ENCODE results near the gene BCCIP.

BCCIP gene

DNA sequence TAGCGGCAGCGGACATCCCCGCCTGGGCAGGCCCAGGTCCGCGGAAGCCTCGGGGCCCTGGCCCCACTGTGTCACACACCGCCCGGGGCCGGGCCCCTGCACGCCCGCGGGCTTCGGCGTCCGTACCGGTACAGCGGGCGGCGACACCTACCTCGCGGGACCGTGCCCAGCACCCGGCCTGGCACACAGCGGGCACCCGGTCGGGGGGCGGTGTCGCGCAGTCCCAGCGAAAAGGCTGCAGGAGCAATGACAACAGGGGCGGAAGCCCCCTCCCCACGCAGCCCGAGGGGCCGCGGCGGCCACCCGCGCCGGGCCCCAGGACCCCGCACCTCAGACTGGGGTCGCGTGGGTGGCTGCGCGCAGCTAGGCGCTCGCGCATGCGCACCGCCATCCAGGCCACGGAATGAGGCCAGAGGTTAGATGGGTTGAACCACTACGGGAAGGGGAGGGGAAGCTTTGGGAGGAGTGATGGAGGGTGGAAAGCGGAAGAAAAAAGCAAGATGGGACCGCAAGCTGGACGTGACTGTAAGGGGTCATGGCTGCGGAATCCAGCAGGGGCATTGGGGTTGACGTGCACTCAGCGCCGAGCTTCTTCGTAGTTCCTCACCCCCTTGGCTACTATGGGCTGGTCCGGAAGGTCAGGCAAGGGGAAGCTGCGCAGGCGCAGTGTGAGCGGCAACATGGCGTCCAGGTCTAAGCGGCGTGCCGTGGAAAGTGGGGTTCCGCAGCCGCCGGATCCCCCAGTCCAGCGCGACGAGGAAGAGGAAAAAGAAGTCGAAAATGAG, at the start of gene BCCIP, which contains the start of gene UROS:
BCCIP (plus strand) TSS at position 669 of the 785 bp plus-strand sequence; CDS start at position 681, 12 bp downstream.
UROS (minus strand) TSS at position 381 of the 785 bp plus-strand sequence. CDS start 6,759 bp downstream, outside the sequence.
- peak; percentile 98 for DNase-seq

DNA sequence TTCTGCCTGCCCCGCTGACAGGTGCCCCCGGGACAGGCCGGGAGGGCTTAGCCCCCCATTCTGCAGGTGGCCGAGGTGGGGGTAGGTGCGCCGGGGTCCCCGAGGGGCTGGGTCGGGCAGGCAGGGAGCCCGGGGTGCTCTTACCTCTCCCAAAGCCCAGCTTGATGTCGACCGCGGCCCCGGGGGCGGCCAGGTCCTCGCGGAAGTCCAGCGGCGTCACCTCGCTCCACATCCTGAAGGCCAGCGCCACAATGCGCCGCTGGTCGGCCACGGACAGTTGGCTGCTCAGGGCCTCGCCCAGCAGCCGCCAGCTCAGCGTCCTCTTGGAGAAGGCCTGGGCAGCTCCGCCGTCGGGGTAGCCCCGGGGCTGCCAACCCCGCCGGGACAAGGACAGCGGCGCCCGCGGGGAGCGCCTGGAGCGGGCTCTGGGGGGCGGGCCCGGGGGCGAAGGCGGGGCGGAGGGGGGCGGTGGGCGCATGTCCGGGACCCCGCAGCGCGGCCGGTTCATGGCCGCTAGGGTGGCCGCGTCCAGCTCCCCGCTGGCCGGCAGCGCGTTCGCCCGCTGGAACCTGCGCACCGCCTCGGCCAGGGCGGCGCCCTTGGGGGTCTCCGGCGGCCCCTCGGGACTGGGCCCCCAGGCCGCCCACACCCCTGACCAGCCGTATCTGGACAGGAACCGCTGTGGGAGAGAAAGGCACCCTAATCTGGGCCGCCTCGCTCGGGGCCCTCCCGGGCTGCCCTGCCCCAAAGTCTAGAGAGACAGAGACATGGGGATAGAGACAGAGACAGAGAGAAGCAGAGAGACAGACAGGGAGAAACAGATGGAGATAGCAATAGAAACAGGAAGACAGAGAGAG, 49.4 kb upstream of the BCCIP start:
- DNase-seq: no peak

DNA sequence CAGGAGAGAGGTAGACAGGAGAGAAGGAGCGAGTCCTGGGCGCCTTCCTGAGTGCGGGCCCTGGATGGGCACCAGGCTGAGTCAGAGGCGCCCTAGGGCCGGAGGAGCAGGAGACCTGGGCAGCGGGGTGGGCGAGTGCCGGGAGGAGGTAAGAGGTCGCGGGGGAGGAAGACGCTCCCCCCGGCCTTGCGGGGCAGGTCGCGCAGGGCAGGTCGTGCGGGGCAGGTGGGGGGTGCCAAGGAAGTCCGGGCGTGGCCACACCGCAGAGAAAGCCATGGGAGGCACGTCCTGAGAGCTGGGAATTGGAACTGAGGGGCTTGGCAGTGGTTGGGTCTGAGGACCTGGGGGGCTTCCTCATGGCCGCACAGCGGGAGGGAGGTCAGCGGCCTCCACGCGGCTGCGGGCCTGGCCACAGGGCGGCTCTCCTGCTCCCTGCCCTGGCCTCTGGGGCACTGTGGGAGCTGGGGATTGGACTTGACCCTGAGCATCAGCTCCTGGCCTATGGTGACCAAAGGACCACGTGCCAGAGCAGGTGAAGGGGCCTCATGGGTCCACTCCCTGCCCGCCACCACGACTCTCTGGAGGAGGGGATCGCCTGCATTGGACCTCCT, 48.7 kb upstream of the BCCIP start:
- no peak for DNase-seq

DNA sequence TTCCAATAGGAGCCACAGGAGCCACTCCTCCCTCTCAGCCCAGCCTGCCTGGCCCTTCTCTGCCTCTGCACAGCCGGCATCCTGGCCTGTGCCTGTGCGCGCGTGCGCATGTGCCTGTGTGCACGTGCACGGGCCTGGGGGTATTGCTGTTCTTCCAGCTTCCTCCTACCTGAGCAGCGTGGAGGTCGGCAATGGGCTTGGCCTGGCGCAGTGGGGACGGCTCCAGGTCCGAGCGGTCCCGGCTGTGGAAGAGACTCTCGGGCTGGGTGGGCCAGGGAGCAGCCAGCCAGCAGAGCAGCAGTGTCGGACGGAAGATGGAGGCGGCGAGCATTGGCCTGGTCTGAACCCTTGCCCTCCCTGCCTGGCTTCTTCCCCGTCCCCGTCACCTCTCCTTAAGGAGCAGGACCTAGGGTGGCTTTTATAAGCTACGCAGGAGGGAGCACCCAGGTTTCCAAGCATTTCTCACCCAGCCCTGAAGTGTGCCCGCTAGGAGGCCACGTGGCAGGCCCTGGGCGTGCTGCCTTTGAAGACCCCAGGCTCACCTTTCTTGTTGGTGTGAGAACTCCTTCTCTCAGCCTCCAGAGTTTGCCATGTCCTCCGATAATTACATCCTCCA, 47.7 kb upstream of the BCCIP start, which contains the start of gene MMP21:
MMP21 (minus strand) TSS at position 331 of the 616 bp plus-strand sequence; CDS start at position 331, 0 bp downstream.
- no peak for DNase-seq

DNA sequence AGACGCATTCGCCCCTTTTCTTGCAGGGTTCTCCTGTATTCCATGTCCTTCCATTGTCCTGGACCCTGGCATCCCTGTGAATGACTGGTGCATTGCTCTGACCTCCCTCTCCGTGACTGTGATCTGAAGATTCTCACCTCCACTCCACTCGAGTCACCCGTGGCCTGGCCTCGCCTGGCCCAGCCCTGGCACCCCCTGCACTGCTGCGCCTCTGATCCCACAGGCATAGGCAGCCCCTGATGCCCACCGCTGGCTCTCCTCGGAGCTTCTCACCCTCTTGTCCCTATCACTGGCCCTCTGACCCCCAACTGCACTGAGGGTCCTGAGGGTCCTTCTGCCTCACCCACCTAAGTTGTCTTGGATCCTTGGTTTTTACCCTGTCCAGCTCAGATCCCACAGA, 45.5 kb upstream of the BCCIP start:
- no peak for DNase-seq

DNA sequence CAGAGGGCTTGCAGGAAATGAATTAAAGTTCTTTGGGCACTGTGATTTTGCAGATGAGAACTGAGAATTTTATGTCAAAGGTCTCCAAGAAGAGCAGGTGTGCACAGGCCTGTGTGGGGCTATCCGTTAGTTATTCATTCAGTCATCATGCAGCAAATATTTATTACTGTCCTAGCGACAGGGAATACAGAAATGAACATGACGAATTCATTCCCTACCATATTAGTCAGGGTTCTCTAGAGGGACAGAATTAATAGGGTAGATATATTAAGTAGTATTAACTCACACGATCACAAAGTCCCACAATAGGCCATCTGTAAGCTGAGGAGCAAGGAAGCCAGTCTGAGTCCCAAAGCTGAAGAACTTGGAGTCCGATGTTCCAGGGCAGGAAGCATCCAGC, 44.8 kb upstream of the BCCIP start:
- no peak for DNase-seq

DNA sequence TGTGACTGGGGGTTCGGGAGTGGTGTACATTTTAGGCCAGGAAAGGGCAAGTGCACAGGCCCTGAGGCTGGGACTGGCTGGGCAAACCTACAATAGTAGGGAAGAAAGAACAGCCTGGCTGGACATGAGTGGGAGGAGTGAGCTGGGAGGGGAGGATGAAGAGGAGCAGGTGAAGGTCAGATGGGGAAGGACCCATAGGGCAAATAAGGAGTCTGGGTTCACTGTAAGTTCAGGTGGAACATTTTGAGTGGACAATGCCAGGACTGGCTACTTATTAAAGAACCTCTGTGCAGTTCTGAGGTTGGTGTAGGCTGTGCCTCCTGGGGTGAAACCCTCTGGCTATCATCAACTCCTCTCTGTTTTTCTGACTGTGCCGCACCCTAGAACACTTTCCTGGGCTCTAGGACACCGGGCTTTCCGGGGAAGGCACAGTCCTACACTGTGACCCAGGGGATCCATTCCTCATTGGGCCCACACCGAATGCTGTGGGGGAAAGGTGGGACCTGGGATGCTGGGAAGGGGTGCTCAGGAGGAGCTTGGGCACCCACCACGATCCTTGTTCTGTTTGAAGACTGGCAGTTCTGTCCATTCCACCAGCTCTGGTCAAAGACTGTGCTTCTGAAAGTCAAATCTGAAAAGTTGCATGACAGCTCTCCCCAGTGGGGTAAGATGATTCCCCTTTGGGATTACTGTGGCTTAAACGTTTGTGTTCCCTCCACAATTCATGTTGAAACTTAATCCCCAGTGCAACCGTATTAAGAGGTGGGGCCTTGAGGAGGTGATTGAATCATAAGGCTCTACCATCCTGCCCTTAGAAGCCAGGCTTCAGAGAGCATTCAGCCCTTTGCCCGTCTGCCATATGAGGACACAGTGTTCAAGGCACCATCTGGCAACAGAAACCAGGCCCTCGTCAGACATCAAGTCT, 43.7 kb upstream of the BCCIP start:
- DNase-seq: no peak

DNA sequence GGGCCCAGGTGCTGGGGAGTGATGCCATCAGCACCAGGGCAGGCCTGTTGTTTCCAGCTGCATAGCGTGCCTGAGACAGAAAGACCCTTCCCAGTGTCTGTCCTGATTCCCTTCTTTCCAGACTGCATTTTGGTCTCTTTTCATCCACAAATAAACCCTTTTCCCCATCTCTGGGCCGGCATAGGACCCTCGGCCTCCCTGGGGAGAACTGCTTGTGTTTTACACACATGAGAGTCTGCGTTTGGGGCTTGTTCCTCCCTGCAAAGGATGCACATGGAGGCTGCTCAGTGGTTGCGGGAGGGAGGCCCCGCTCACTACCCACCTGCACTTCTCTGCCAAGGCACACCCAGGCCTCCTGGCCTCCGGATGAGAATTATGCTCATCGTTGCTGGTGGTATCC, 42.0 kb upstream of the BCCIP start:
- DNase-seq: no peak

DNA sequence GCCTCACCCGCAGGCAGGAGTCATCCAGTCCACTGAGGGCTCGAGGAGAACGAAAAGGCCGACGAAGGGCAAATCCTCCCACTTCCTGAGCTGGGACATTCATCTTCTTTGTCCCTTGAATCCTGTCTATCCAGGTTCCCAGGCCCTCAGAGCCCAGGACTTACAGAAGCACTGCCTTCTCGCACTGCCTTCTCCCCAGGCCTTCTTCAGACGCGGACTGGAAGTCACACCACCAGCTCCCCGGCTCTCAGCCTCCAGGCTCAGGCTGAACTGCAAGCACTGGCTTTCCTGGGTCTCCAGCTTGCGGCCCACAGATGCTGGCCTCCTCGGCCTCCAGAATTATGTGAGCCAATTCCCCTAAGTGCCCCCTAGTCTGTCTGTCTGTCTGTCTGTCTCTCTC, 41.3 kb upstream of the BCCIP start:
- DNase-seq: no peak

DNA sequence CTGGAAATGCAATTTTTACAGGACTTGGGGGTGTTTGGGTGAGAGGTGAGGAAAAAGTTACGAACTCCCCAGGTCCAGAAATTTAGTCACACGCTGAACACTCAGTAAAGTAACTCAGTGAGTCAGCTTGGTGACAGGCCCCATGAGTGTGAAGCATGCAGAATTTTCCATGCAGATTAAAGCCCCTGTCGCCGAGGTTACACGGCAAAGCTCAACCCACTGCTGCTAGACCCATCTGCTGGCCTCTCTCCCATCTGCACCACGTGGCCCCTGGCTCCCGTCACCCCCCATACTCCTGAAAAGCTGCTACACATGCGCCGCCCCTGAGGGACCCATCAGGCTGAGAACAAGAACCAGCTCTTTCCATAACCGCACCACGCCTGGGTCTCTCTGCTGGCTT, 40.7 kb upstream of the BCCIP start:
- DNase-seq: no peak

DNA sequence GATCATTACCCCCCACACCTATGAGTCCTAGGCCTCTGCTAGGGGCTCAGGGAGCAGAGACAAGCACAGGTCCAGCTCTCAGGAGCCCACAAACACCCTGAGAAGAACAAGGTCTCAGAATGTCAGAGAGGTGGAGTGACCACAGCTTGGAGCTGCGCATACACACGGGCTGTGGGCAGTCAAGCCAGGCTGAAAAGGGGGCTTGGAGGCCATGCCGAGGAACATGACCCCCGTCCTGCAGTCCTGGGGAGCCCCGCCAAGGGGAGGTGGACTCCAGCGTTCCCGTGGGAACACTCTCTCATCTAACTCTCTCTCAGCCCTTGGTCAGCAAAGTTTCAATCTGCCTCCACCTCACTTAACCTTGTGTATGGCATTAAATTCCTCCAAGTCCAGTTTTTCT, 39.9 kb upstream of the BCCIP start:
- no peak for DNase-seq

DNA sequence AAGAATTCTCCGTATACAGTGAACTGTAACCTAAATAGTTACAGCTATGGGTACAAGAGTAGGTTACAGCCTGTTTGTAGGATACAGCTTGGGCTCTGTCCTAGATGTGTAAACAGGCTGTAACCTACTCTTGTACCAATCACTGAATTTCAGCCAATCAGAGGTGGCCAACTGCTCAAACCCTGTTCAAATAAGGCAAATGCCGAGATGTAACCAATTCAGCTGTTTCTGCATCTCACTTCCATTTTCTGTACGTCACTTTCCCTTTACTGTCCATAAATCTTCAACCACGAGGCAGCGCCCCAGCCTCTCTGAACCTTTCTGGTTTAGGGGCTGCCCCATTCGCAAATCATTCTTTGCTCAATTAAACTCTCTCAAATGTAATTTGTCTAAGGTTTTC, 39.4 kb upstream of the BCCIP start:
- DNase-seq: peak; percentile 18

DNA sequence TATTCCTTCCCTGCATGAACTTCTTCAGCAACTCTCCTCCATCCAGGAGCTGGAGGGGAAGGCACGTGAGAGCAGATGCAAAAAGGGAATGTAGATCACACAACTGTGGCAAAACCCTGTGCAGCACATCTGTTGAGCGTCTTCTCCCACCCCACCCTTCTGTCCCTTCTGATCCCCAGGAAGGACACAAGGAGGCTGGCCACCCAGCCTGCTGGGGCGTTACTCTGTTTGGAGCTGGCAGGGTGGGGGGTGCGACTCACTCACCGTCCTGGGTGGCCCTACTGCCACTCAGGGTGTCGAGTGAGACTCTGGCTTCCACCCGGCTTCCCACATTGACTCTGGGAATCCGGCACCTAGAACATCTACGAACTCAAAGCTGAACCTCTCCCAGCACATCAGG, 37.6 kb upstream of the BCCIP start:
- no peak for DNase-seq

DNA sequence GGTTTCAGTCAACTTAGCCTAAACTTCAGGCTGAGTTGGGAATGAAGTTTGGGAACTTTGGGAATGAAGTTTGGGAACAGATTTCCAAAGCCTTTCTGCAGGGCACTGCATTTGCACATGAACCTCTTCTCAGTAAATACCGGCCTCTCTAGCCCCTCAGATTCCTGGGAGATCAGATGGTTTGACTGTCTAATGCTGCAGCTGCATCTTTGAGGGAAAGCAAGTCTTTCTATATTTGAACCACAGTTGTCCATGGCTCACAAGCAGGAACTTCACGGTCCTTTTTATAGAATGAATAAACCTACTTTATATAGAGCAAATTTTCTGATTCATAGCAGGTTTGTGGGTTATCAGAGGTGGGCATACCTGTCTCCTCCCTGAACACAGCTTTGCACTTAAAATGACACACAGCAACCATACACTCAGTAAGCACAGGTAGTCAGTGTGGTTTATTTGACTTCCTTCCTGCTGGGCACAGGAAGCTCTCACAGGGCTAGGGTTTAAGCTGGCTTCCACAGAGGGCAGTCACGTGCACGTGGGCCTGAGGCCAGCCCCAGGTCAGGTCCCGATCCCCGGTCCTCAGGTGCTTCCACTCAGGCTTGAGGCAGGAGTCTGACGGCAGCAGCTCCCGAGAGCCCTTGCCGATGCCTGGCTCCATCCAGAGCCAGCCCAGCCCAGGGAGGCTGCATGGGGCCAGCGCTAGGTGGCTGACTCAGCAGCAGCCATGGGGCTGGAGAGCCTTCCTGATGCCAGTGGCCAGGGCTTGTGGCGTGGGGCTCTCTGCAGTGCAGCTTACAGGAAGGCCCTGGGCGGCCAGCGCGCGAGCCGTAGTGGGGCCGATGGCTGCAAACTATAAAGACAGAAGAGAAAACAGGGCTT, 35.0 kb upstream of the BCCIP start:
- DNase-seq: no peak

DNA sequence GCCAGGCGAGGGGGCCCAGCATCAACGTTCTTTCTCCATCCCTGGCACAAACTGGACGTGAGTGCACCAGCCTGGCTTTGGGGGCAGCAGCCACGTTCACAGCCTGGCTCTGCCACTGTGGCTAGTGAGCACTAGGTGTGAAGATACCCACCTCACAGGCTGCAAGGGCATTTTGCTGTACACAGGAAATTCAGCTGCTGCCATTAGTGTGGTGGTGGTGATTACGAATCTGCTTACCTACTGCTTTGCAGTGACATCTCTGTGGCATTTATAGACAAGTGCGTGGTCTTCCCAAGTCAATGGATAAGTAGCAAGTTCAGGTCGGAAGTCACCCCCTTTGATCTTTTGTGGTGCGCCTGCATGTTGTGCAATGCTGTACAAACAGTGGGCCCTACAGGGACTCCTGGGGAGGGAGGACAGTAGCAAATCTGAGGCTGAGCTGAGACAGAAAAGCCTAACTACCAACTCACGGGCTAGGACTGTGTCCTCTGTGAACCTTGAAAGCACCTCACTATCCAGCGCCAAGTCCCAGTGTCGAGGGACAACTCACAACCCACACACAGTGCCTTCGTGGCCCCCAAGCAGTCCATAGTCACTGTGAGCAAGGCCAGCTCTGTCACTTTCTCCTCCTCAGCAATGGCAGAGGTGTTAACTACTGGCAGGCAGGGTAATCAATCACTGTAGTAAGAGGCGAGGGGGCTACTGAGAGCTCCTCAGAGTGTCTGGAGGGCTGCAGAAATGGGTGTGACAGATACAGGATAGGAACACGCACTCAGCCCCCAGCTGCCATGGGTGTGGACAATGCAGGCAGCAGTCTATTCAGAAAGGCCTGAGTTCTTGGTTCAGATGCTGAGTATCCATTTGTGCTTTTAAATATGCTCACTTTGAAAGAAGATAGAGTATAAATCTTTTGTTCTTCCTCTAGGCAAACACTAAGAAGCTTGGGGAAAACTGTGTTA, 30.7 kb upstream of the BCCIP start:
- no peak for DNase-seq

DNA sequence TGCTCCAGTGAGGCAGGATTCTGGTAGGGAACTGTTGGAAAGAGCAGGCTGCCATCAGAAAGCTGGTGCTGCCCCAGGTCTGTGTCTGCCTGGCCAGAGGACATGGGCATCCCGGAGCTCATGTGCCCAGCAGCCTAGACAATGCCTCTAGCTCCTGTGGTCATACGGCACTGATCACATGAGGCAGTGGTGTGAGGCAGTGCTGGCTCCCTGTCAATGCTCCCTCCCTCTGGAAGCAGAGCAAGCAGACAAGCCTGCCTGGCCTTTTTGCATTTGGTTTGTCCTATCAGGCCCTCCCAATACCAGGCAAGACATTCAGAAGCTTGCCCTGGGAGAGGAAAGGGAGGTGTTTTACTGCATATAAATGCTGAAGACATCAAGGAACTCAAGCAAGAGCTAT, 28.2 kb upstream of the BCCIP start:
- DNase-seq: no peak

DNA sequence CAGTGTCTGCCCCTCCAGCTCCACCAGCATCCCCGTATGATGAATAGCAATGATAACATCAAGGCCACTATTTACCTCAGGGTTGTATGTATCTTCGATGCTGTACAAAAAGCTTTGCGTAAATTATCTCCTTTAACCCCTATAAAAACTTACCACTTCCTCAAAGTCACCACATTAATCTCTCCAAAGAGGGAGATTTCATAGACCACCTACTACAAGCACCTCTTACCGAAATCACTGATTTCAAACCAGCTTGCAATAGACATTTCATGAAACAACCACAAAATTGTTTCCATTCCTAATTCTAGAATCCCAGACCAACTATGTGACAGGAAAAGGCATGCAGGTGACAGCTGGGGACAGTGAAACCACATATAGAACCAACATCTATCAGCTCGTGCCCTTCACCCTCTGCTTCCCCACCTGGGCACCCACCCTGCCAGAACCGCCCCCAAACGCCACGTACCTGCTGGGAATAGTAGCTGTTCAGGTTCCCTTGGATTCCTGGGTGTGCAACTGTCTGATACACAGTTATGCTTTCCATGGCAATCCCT, 27.6 kb upstream of the BCCIP start:
- no peak for DNase-seq

DNA sequence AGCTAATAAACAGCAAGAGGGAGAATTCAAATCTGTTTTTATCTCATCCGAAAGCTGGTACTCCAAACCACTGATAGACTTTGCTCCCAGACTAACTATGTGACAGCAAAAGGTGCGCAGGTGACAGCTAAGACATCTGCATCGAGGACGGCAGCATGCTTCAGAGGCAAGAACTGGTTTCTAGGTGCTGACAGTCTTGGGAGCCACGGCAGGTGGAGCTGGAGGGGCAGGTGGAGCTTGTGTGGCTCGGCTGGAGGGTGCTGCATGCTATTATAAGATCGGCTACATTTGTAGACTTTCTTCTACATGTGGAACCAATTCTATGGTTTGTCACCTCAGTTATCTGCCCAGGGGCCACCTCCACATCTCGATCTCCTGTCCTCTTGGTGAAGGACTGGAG, 25.9 kb upstream of the BCCIP start:
- no peak for DNase-seq

DNA sequence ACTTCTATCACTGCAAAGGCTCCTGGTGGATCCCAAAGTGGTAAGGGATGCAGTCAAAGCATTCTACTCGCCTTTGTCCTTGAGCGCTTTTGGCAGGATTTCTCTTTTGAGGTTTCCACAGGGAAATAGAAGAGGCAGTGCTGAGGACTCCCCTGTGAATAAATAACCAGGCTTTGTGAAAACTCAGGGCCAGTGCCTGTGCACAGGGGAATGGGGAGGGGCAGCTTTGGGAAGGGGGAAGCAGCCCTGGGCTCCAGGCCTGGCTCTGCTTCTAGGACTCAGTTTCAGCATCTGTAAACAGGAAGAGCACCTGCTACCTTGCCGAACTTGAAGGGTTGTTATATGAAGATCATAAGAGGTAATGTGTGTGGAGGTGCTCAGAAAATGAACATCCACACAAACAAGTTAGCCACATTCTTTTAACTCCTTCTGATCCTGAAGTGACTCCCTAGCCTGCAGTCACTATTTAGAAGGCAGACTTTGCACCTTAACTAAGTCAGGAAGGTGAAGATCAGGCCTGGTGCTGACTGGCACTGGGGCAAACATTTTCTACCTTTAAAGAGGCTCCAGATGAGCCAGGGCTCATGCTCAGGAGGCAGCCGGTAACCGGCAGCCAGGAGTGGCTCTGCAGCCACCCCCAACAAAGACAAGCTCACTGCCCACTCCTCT, 25.2 kb upstream of the BCCIP start:
- no peak for DNase-seq

All from OCI-M1 (cell line).